Fibroblast of lung (primary cell): Measurements from ENCODE around the gene RETREG1. TPM values are rescaled to one million over a fixed set of nuclear protein-coding genes. Genes with fewer than 3 reads are reported as not detected.

ENCODE experiments used
- DNase-seq, 2 donors: peaks; one replicate each; pipeline versions ENCODE4 v3.0.0 to v3.0.0-alpha.2; 2010; ENCODE audit warnings: low read depth in 2 of 2
- H2AFZ ChIP-seq: 2 replicates; pipeline ENCODE4 v1.5.1; 2012; ENCODE audit warnings: low read length, control low read depth, inconsistent platforms
- H3K27ac ChIP-seq: 2 replicates; pipeline ENCODE4 v1.5.1; 2011; ENCODE audit warnings: low read length, control low read depth; ENCODE audit not compliant: insufficient read depth
- H3K27me3 ChIP-seq: 2 replicates; pipeline ENCODE4 v1.5.1; 2011; ENCODE audit warnings: mild to moderate bottlenecking, low read length; ENCODE audit not compliant: control insufficient read depth, insufficient read depth
- H3K36me3 ChIP-seq: 2 replicates; pipeline ENCODE4 v1.5.1; 2011; ENCODE audit warnings: low read length; ENCODE audit not compliant: control insufficient read depth, insufficient read depth
- H3K4me1 ChIP-seq: 2 replicates; pipeline ENCODE4 v1.5.1; 2011; ENCODE audit warnings: low read length; ENCODE audit not compliant: control insufficient read depth, insufficient read depth; ENCODE audit errors: extremely low read depth
- H3K4me2 ChIP-seq: 2 replicates; pipeline ENCODE4 v1.5.1; 2011; ENCODE audit warnings: low read length, control low read depth; ENCODE audit not compliant: insufficient read depth; ENCODE audit errors: extremely low read depth
- H3K4me3 ChIP-seq, 4 experiments: fragments of 200-600 bp in 1 of 4; sonication (generic) in 1 of 4; replicated peaks in 1 of 4; 2 replicates each; pipeline ENCODE4 v1.5.1; 2011 to 2016; ENCODE audit warnings: low read length in 4 of 4, low read depth in 3 of 4, mild to moderate bottlenecking in 3 of 4, control low read depth in 2 of 4, inconsistent platforms in 1 of 4, mixed read lengths in 1 of 4; ENCODE audit not compliant: insufficient read depth in 1 of 4; ENCODE audit errors: control extremely low read depth in 1 of 4
- H3K79me2 ChIP-seq: 2 replicates; pipeline ENCODE4 v1.5.1; 2012; ENCODE audit warnings: mild to moderate bottlenecking, low read length, inconsistent platforms; ENCODE audit not compliant: control insufficient read depth, insufficient read depth
- H3K9ac ChIP-seq: 2 replicates; pipeline ENCODE4 v1.5.1; 2011; ENCODE audit warnings: mild to moderate bottlenecking, low read length, control low read depth; ENCODE audit not compliant: insufficient read depth
- H3K9me3 ChIP-seq: 2 replicates; pipeline ENCODE4 v1.5.1; 2012; ENCODE audit warnings: low read depth, low read length; ENCODE audit not compliant: control insufficient read depth, insufficient read depth
- H4K20me1 ChIP-seq: 2 replicates; pipeline ENCODE4 v1.5.1; 2011; ENCODE audit warnings: low read length; ENCODE audit not compliant: control insufficient read depth, insufficient read depth; ENCODE audit errors: extremely low read depth
- CTCF ChIP-seq, 2 donors: IDR thresholded peaks in 1 of 2; conservative IDR thresholded peaks in 1 of 2; 1 replicate in 1 of 2; 2 replicates in 1 of 2; pipeline ENCODE4 v1.5.1; 2011 to 2012; ENCODE audit warnings: low read length in 2 of 2, control low read depth in 1 of 2, inconsistent platforms in 1 of 2, low read depth in 1 of 2, mild to moderate bottlenecking in 1 of 2
- EZH2 ChIP-seq: IDR thresholded peaks from 2 replicates; pipeline ENCODE4 v1.5.1; 2012; ENCODE audit warnings: low read length, control low read depth, mild to moderate bottlenecking; ENCODE audit errors: missing control alignments
- polyA plus RNA-seq, 2 donors: library from polyadenylated mRNA; depleted of rRNA in 1 of 2; stranded (reverse) in 1 of 2; unstranded in 1 of 2; fragments of >200 nt; gene quantifications; 2 replicates each; pipeline ENCODE4 v1.2.1, GENCODE V29; 2011 to 2012; ENCODE audit warnings: missing spikeins in 1 of 2
- total RNA-seq: library from RNA; depleted of rRNA; stranded (reverse); fragments of >200 nt; gene quantifications from 2 replicates; pipeline ENCODE4 v1.2.1, GENCODE V29; 2014

RETREG1 gene
- total and polyA plus RNA-seq, 2 donors (not counting 1 experiment from before 2014, with no cell fraction given), result 0.41 to 0.99 TPM

- H3K4me2 ChIP-seq, result no peak overlapping the region
- H3K9me3 ChIP-seq, result no peaks in the 10 kb centered on the region
- no peaks in the 10 kb centered on the region for H3K79me2 ChIP-seq
- no peak overlapping the region for H3K27ac ChIP-seq
- H2AFZ ChIP-seq, result no peak overlapping the region
- H4K20me1 ChIP-seq, result no peaks in the 10 kb centered on the region
- TF ChIP-seq EZH2 (no peak), CTCF (conservative IDR thresholded peaks at IDR 0.05 in 1 of 2, IDR thresholded peaks at IDR 0.05 in 1 of 2; ENCODE audit: low read depth in 1 of 2, low read length in 2 of 2) (no peak)
- no peak overlapping the region for H3K9ac ChIP-seq
- H3K4me1 ChIP-seq, result no peaks in the 10 kb centered on the region
- DNase-seq, result no peak
- H3K36me3 ChIP-seq, result no peaks in the 10 kb centered on the region
- no peaks in the 10 kb centered on the region for H3K27me3 ChIP-seq
- H3K4me3 ChIP-seq, result no peak overlapping the region
Measured at GRCh38 chr5:16548812-16549211, 68.0 kb downstream of the RETREG1 start.

- no peaks in the 10 kb centered on the region for H4K20me1 ChIP-seq
- H3K9ac ChIP-seq, result no peak overlapping the region
- no peak overlapping the region for H3K27ac ChIP-seq
- H2AFZ ChIP-seq, result no peak overlapping the region
- no peaks in the 10 kb centered on the region for H3K79me2 ChIP-seq
- TF ChIP-seq CTCF (conservative IDR thresholded peaks at IDR 0.05 in 1 of 2, IDR thresholded peaks at IDR 0.05 in 1 of 2; ENCODE audit: low read depth in 1 of 2, low read length in 2 of 2), result no peak
- TF ChIP-seq EZH2, result no peak
- no peaks in the 10 kb centered on the region for H3K36me3 ChIP-seq
- no peak overlapping the region for H3K4me3 ChIP-seq
- H3K27me3 ChIP-seq, result no peaks in the 10 kb centered on the region
- no peak overlapping the region for H3K4me2 ChIP-seq
- no peaks in the 10 kb centered on the region for H3K9me3 ChIP-seq
- H3K4me1 ChIP-seq, result no peaks in the 10 kb centered on the region
- DNase-seq, result no peak
Measured at GRCh38 chr5:16548115-16548514, 68.7 kb downstream of the RETREG1 start.

- peak in 1 of 2 donors; percentile 39 for DNase-seq
- H2AFZ ChIP-seq, result no peak overlapping the region
- no peak overlapping the region for H3K4me3 ChIP-seq
- no peaks in the 10 kb centered on the region for H4K20me1 ChIP-seq
- no peak overlapping the region for H3K27ac ChIP-seq
- no peaks in the 10 kb centered on the region for H3K9me3 ChIP-seq
- no peak for TF ChIP-seq CTCF (conservative IDR thresholded peaks at IDR 0.05 in 1 of 2, IDR thresholded peaks at IDR 0.05 in 1 of 2; ENCODE audit: low read depth in 1 of 2, low read length in 2 of 2)
- TF ChIP-seq EZH2, result no peak
- H3K4me2 ChIP-seq, result no peak overlapping the region
- no peaks in the 10 kb centered on the region for H3K27me3 ChIP-seq
- no peak overlapping the region for H3K9ac ChIP-seq
- H3K79me2 ChIP-seq, result no peaks in the 10 kb centered on the region
- no peaks in the 10 kb centered on the region for H3K4me1 ChIP-seq
- no peaks in the 10 kb centered on the region for H3K36me3 ChIP-seq
Measured at GRCh38 chr5:16547200-16547842, 69.5 kb downstream of the RETREG1 start.
